ENCODE results near the gene EMSY.

The EMSY gene

GRCh38 chr11:76455931-76456330, 11.1 kb downstream of the EMSY start:
- no peak overlapping the region for H3K4me3 ChIP-seq (replicated peaks in 1 of 2; ENCODE audit: low read depth in 2 of 2, low read length in 2 of 2)
- DNase-seq (ENCODE audit: low read depth in 2 of 2) = no peak
- TF ChIP-seq CTCF (IDR thresholded peaks at IDR 0.05; ENCODE audit: low read depth, low read length) = no peak

GRCh38 chr11:76456571-76456970, 11.8 kb downstream of the EMSY start:
- TF ChIP-seq CTCF (IDR thresholded peaks at IDR 0.05; ENCODE audit: low read depth, low read length) = no peak
- no peak overlapping the region for H3K4me3 ChIP-seq (replicated peaks in 1 of 2; ENCODE audit: low read depth in 2 of 2, low read length in 2 of 2)
- no peak for DNase-seq (ENCODE audit: low read depth in 2 of 2)

GRCh38 chr11:76459299-76459698, 14.5 kb downstream of the EMSY start:
- TF ChIP-seq CTCF (IDR thresholded peaks at IDR 0.05; ENCODE audit: low read depth, low read length) = peak; percentile 51
- no peak overlapping the region for H3K4me3 ChIP-seq (replicated peaks in 1 of 2; ENCODE audit: low read depth in 2 of 2, low read length in 2 of 2)
- peak; percentile 3 to 14 for DNase-seq (ENCODE audit: low read depth in 2 of 2)

- no peak for TF ChIP-seq CTCF (IDR thresholded peaks at IDR 0.05; ENCODE audit: low read depth, low read length)
- H3K4me3 ChIP-seq (replicated peaks in 1 of 2; ENCODE audit: low read depth in 2 of 2, low read length in 2 of 2) = no peak overlapping the region
- DNase-seq (ENCODE audit: low read depth in 2 of 2) = peak in 1 of 2 donors; percentile 20
Measured at GRCh38 chr11:76459846-76460245, 15.0 kb downstream of the EMSY start.

- H3K4me3 ChIP-seq (replicated peaks in 1 of 2; ENCODE audit: low read depth in 2 of 2, low read length in 2 of 2) = no peak overlapping the region
- DNase-seq (ENCODE audit: low read depth in 2 of 2) = peak in 1 of 2 donors; percentile 10
- TF ChIP-seq CTCF (IDR thresholded peaks at IDR 0.05; ENCODE audit: low read depth, low read length) = no peak
Measured at GRCh38 chr11:76462317-76462716, 17.5 kb downstream of the EMSY start.

- H3K4me3 ChIP-seq (replicated peaks in 1 of 2; ENCODE audit: low read depth in 2 of 2, low read length in 2 of 2) = no peak overlapping the region
- no peak for TF ChIP-seq CTCF (IDR thresholded peaks at IDR 0.05; ENCODE audit: low read depth, low read length)
- no peak for DNase-seq (ENCODE audit: low read depth in 2 of 2)
Measured at GRCh38 chr11:76465701-76466100, 20.9 kb downstream of the EMSY start.

GRCh38 chr11:76466666-76467065, 21.8 kb downstream of the EMSY start:
- TF ChIP-seq CTCF (IDR thresholded peaks at IDR 0.05; ENCODE audit: low read depth, low read length) = no peak
- DNase-seq (ENCODE audit: low read depth in 2 of 2) = no peak
- H3K4me3 ChIP-seq (replicated peaks in 1 of 2; ENCODE audit: low read depth in 2 of 2, low read length in 2 of 2) = no peak overlapping the region
